DLD1 (cell line): ENCODE data around the gene PARK7.

Experiments used
- in situ Hi-C: cut with HindIII; loops from 2 replicates; pipeline ENCODE4 v1.10.0; 2017; ENCODE audit warnings: low sequenced_read_pairs

Gene PARK7

DNA sequence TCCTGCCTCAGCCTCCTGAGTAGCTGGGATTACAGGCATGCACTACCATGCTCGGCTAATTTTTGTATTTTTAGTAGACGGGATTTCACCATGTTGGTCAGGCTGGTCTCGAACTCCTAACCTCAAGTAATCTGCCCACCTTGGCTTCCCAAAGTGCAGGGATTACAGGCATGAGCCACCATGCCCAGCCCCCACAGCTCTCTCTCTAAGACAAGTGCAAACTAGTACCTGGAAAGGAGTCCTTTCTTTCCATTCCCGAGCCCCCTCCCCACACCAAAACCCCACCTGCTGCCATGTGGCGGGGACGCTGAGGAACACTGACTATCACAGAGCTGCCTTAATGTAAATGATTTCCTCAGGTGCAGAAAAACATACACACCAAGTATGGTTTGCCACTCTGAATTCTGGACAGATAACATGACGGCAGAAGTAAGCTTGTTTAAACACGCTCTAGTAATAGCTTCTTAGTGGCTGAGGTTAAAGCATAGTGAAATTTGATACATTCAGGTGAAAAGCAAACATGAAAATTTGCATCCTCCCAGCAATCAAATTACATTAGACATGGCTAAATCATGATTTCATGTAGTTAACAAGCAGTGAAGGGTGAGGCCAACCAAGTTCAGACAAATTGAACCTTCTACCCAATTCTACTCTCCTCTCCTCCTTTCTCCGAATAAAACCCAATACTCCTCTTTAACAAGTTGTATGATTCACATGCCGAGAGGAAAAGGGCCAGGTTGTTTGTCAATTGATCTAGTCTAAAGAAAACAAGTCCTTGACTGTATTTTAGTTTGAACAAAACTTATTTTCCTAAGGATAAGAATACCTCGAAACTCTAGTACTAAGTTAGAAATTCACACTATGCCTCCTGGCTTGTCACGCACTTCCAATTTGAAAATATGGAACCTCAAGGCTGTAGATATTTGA, 44.8 kb downstream of the PARK7 start:
- in situ Hi-C loops = loop anchor here (25.0 kb wide), 2 partner anchors 94 to 406 kb away; no protein-coding TSS in a partner anchor

DNA sequence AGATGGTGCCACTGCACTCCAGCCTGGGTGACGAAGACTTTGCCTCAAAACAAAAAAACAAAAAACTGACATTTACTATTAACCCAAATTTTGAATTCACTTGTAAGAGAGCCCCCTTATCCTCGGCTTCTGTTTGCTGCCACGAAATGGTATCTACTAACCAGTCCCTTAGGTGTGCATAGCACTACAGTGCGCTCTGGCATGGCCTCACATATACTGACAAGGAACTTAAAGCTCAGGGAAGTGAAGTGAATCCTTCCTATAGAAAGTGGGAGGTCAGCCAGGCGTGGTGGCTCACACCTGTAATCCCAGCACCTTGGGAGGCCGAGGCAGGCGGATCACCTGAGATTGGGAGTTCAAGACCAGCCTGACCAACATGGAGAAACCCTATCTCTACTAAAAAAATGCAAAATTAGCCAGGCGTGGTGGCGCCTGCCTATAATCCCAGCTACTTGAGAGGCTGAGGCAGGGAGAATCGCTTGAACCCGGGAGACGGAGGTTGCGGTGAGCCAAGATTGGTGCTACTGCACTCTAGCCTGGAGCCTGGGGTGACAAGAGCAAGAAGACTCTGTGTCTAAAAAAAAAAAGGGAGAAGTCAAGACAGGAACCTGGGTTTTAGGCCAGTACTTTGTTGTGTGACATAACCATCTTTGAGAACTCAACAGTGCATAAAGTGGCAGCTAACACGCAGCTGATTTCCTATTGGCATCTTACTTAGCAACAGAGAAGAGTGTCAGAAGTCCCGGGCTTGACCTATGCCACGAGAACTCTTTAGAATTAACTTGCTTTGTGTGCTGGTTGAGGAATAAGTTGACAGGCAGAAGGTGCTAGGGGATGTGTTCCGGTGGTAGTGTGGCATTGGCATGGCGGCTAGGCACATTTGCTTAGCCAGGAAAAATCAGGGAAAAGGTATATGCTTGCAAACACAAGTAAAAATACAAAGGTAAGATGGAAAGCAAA, 47.8 kb downstream of the PARK7 start:
- in situ Hi-C loops = loop anchor here (5.0 to 25.0 kb wide), 4 partner anchors 97 to 403 kb away; partner anchors contain the start of gene SLC45A1

GRCh38 chr1:8010080-8010664, 48.7 kb downstream of the PARK7 start:
- in situ Hi-C loops = loop anchor here (5.0 to 25.0 kb wide), 4 partner anchors 98 to 402 kb away; partner anchors contain the start of gene SLC45A1

DNA sequence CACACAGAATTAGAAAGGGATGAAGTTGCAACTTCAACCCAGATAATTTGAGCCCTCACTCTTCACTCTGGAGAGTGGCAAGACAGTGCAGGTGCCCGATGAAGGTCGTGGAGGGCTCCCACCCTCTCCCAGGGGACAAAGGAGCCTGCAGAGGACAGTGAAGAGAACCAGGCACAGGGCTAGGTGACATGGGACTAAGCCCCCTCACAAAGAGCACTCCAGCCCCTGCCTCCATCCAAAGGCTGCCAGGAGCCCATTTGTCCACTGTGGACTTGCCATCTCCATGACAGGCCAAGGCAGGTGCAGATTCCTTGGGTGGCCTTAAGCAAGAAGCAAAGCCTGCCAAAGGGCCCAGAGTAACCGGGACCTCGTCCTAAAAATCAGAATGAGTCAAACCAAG, 49.5 kb downstream of the PARK7 start:
- in situ Hi-C loops = loop anchor here (5.0 to 25.0 kb wide), 4 partner anchors 99 to 401 kb away; partner anchors contain the start of gene SLC45A1

DNA sequence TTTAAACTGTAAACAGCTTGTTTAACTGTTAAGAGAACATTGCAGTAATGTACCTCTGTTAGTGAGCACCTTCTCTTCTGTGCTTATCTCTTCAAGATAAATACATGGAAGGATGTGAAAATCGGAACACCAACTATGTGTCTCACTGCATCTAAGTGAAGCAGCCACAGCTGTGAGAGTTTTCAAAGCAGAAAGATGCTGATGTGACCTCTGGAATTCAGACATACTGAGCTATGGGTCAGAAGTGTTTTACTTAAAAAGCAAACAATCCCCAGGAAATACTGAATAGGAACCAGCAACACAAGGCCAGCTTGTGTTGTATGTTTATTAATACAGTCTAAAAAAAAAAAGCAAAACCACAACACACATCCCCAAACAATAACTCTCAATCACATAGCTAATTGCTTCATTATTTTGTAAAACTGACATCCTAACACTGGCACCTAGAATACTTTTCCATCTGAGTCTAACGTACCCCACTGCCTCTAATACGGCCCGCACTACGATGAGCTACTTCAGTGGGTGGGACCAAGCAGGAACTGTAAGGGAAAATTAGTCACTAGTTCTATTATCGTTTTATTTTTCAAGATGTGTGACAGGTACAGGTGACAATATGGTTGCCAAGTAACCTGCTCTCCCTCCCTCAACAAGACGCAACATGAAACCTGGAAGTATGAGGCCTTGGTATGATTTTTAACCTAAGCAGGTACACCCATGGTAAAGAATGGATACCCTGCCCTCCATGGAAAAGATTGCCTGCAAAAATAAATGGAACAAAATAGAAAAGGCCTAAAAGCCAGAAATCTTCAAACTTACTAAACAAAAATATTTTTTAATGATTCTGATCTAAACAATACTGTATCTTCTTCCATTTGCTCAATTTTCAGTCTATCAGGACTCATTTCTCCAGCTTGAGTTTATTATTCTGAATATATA, 50.7 kb downstream of the PARK7 start:
- in situ Hi-C loops = loop anchor here (5.0 to 25.0 kb wide), 4 partner anchors 100 to 400 kb away; partner anchors contain the start of gene SLC45A1

- in situ Hi-C loops = loop anchor here (5.0 to 25.0 kb wide), 4 partner anchors 101 to 399 kb away; partner anchors contain the start of gene SLC45A1
Observed at GRCh38 chr1:8012955-8013354, 51.4 kb downstream of the PARK7 start.

DNA sequence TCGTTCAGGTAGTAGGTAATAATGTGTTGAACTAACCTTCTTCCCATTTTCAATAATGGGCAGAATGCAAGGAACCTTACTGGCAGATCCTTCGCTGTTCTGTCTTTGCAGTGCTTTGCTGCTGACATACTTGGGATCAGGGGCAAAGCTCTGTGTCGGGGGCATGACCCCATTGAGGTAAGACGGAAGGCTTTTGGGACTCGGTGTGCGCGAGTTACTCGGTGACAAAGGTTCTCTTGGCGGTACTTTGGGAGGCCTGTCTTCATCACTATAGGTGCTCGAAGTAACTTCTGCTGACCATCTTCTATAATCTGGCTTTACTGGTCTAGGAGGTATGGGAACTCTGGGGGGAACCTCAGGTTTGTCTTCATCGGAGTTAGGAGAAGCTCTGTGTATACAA, 51.9 kb downstream of the PARK7 start:
- in situ Hi-C loops = loop anchor here (5.0 to 25.0 kb wide), 4 partner anchors 101 to 399 kb away; partner anchors contain the start of gene SLC45A1

DNA sequence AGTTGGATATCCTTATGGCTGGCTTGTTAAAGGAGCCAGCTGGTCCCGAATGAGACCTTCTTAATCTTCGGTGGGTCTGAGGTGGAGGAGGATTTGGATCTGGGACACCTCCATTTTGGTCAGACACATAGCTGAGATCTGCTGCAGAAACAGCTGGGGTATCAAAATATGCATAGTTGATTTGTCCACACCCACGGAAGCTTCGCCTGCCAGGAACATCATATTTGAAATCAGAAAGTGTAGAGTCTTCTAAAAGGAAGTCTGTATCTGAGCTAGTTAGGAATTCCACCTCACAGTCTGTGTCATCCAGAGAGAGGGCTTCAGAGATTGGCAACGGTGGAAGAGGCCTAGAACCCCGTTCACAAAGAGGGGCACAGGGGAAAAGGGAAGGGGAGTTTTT, 52.3 kb downstream of the PARK7 start:
- in situ Hi-C loops = loop anchor here (5.0 to 25.0 kb wide), 4 partner anchors 101 to 399 kb away; partner anchors contain the start of gene SLC45A1

- in situ Hi-C loops = loop anchor here (5.0 to 25.0 kb wide), 4 partner anchors 102 to 398 kb away; partner anchors contain the start of gene SLC45A1
Observed at GRCh38 chr1:8014381-8014988, 53.0 kb downstream of the PARK7 start.

DNA sequence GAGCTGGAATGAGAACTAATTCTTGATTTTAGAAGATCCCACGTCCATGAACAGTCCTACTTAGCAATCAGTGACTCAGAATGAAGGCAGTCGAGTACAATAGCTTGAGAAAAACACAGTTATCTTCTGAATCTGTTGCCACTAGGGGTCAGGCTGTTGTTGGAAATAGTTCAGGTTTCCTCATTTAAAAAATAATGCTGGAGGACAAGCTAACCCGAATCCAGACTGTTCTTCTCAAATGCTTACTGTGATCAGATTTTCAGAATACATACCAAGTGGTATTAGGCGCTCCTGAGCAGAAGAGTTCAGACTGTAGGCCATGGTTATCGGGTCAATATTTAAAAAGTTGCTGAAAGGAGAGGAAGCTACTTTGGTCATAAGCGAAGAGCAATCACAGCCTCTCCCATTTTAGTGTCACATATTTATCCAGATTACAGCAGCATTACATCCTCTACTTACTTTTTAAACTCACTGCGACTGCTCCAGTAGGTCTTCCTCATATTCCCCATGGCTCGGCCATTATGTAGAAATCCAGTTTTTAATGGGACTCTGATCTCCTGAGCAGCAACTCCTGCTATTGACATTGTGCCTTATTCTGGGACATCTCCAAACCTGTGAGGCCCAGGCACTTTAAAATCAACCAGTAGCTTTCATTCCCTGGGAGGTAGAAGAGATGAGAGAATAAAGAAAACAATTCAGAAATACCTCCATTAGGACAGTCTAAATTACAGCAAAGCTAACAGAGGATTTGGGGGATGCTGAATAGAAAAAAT, 53.7 kb downstream of the PARK7 start:
- in situ Hi-C loops = loop anchor here (5.0 to 25.0 kb wide), 4 partner anchors 82 to 397 kb away; no protein-coding TSS in a partner anchor

DNA sequence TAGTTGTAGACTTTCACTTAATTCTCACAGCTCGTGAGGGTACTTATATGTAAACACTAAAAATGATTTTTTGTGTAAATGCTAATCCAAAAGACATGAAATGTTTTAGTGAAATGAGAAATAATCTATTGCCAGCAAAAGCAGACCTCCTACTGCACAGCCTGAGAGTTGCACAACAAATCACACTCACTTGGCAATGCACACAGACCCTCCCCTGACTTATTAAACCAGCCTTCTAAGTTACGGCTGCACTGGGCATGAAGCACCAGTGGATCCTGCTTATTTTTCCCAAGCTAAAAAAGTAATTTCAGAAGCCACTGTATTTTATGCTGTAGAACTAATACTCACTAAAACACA, 54.3 kb downstream of the PARK7 start:
- in situ Hi-C loops = loop anchor here (5.0 to 25.0 kb wide), 4 partner anchors 82 to 397 kb away; no protein-coding TSS in a partner anchor

GRCh38 chr1:8016210-8016894, 54.8 kb downstream of the PARK7 start:
- in situ Hi-C loops = loop anchor here (5.0 to 25.0 kb wide), 4 partner anchors 81 to 396 kb away; no protein-coding TSS in a partner anchor

GRCh38 chr1:8016895-8017241, 55.4 kb downstream of the PARK7 start:
- in situ Hi-C loops = loop anchor here (5.0 to 25.0 kb wide), 4 partner anchors 80 to 395 kb away; no protein-coding TSS in a partner anchor

- in situ Hi-C loops = loop anchor here (5.0 to 25.0 kb wide), 4 partner anchors 80 to 395 kb away; no protein-coding TSS in a partner anchor
Observed at GRCh38 chr1:8017495-8018197, 56.1 kb downstream of the PARK7 start.

- in situ Hi-C loops = loop anchor here (5.0 to 25.0 kb wide), 4 partner anchors 79 to 394 kb away; no protein-coding TSS in a partner anchor
Observed at GRCh38 chr1:8018492-8019228, 57.1 kb downstream of the PARK7 start.

DNA sequence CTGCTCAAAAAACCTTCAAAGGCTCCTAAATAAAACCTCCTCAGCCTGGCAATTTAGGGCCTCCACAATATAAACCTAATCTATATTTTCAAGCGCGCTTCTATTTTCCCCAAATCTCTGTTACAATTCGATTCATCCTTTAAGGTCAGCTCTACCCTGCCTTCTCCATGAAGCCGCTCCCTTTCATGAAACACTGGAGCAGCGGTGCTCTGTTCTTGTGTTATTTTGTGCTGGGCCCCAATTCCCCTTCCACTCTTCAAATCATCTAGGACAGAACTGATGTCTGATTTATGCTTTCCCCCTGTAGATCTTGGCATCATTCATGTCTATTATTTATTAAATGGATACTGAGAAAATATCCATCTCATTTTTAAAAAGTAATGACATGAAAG, 57.7 kb downstream of the PARK7 start:
- in situ Hi-C loops = loop anchor here (5.0 to 25.0 kb wide), 4 partner anchors 78 to 393 kb away; no protein-coding TSS in a partner anchor
